ENCODE measurements around the gene TAF7L.

TAF7L gene

DNA sequence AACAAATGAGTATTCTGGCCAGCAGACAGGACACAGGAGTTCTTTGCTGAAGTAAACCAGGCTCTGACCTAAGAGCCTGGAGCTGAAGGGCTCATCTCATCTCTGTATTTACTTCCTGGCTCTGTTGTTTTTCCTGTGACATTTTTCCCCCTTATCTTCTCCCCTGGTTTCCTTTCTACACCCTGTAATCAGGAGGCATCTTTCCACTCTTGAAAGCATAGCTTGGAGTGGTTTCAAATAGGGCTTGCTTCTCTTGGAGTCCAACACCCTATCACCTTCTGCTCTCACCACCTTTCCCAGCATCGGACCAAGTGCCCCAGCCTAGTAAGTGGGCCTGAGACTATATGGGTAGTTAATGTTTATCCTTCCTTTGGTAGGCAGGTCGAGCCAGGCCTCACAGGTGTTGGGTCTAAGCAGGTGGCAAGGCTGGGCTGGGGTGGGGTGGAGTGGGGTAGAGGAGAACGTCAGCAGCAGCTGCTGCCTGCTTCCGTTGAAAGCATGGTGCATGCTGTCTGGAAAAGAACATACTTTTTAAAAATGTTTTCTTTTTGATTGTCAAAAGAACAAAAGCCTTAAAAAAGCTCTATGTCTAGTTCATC lies 70.4 kb downstream of the TAF7L start:
- no peak for DNase-seq

DNA sequence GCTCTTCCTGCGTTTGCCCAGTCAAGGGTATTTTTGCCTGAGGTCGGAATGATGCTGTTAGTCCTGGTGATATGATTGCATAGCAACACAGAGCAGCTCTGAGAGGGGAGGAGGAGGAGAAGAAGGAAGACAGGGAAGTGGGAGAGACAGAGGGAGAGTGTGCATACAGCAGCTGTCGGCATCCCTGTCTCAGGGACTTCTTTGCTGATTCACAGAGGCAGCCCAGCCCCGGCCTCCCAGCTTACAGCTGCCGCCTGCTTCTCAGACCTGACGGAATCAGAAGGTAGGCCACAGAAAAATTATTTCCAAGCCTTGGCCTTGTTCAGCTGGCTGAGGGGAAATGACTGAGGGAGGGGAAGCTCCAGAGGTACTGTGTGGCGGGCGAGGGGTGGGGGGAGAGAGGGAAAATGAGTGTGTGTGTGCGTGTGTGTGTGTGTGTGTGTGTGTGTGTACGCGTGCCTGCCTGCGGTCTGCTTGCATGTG lies 71.2 kb downstream of the TAF7L start:
- no peak for DNase-seq

DNA sequence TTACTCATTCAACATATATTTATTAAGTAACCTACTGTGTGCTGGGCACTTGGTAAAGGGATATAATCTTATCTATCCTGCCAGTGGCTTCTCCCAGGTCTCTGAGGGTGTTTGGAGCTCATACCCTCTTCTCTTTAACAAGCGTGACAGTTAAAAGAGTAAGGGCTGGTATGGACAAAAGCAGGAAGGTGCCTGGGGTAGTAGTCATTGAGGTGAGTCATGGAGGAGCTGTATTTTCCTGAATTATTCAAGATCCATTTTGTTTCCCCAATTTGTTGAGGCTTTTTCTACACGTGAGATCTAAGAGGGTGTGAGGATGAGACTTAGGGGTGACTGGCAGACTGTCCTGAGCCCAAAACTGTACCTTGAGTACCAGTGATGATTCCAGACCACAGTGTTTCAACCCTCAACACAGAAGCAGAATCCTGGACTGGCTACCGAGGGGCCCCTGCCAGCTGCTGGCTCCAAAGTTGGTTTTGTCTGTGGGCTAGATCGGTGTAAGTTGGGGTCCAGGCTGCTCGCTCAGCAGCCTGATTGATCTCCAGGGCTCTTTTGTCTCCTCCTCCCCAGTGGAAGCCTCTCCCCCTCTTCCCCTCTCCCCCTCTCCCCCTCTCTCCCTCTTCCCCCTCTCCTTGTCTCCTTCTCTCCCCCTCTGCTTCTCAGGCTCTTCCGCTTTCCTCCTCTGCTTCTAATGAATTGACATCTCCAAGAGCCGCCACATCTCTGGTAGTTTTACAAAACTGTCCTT lies 71.8 kb downstream of the TAF7L start, which contains the start of gene DRP2:
DRP2 (plus strand) TSS at position 671 of the 748 bp plus-strand sequence. CDS start 11,862 bp downstream, outside the sequence.
- DNase-seq = no peak
